Mucosa of descending colon (tissue), 3 donors: ENCODE results near the gene SULT1C4. TPM values are rescaled to one million over a fixed set of nuclear protein-coding genes. Genes with fewer than 3 reads are reported as not detected.

Experiments
- ATAC-seq: fragments of 200-7000 bp; cut with Tn5 transposase; one replicate; pipeline ENCODE4 v1.9.1; 2020; ENCODE audit warnings: mild to moderate bottlenecking, moderate library complexity
- DNase-seq, 3 donors: peaks; one replicate each; pipeline ENCODE4 v3.0.0-alpha.2; 2020
- H3K36me3 ChIP-seq: fragments of 200-600 bp; one replicate; pipeline ENCODE4 v1.8.0; 2021; ENCODE audit warnings: low read depth, mild to moderate bottlenecking
- H3K4me1 ChIP-seq: fragments of 200-600 bp; one replicate; pipeline ENCODE4 v1.8.0; 2021; ENCODE audit warnings: low read depth, mild to moderate bottlenecking
- H3K4me3 ChIP-seq: fragments of 200-600 bp; one replicate; pipeline ENCODE4 v1.8.0; 2021; ENCODE audit warnings: mild to moderate bottlenecking
- H3K9me3 ChIP-seq: fragments of 200-600 bp; one replicate; pipeline ENCODE4 v1.8.0; 2021; ENCODE audit warnings: mild to moderate bottlenecking
- CTCF ChIP-seq: fragments of 200-600 bp; IDR thresholded peaks from one replicate; pipeline ENCODE4 v1.8.0; 2022; ENCODE audit warnings: antibody characterized with exemption, mild to moderate bottlenecking
- intact Hi-C, 2 donors: fragments of 100-400 bp; cut with DNase I in 1 of 2; cut with micrococcal nuclease in 1 of 2; formaldehyde crosslinking; loops; one replicate each; pipeline versions ENCODE4 v1.11.0 to v1.11.1; 2022; cut with DNase I, micrococcal nuclease
- total RNA-seq, 3 donors: library from RNA; stranded (reverse); fragmentation: NEBNext Ultra II Directional in 2 of 3; extraction: Animal tissue kit (Norgen Biotek cat#: 25700) in 2 of 3; gene quantifications; one replicate each; pipeline versions ENCODE4 v1.2.1 to v1.2.4, GENCODE V29; 2021 to 2023
- donor health status: DM: no; HTN: no; CAD: no; lungs with moderate emphysema.
- donor health status: DM: no; HTN: no; CAD: no.
- donor health status: DM: no; HTN: yes; CAD: no.

Gene SULT1C4
- total RNA-seq, 3 donors from 2014 or later: 0.43 to 4.1 (median 0.55) TPM

GRCh38 chr2:108404784-108405397, 27.1 kb downstream of the SULT1C4 start:
- Histone ChIP-seq H3K4me3 (no peak overlapping the region), H3K9me3 (peaks cover 15% of the 10 kb centered on the region), H3K4me1 (no peaks in the 10 kb centered on the region), H3K36me3 (no peaks in the 10 kb centered on the region)
- TF ChIP-seq CTCF: no peak
- ATAC-seq (no peak), DNase-seq (no peak)
- intact Hi-C loops: no loop called here

DNA sequence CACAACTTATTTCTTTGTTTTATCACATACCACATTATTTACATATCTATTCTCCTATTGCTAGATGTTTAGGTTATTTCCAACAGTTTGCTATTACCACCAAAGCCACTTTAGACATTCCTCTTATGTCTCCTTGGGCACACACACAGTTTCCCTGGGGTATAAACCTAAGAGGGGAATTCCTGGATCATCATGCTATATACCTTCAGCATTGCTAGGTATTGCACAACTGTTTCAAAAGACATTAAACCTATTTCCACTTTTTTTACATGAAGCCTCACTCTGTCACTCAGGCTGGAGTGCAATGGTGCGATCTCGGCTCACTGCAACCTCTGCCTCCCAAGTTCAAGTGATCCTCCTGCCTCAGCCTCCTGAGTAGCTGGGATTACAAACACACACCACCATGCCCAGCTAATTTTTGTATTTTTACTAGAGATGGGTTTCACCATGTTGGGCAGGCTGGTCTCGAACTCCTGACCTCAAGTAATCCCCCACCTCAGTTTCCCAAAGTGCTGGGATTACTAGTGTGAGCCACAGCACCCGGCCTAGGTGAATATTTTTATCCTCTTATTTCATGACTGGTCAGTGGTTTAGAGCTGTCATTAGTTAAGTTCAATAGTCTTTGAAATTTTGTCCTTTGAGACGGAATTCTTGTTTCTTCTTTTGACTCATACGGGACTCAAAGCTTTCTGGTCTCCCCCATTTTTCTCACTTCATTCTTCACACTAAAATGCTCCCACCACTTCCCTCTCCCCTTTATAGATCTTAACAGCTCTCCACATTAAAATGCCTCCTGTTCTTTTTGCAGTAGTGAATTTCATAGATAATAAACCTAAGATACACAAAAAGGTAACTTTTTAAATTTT, 30.3 kb downstream of the SULT1C4 start:
- no peaks in the 10 kb centered on the region for H3K4me1 ChIP-seq
- intact Hi-C loops: no loop called here
- H3K36me3 ChIP-seq: no peaks in the 10 kb centered on the region
- peaks cover 12% of the 10 kb centered on the region for H3K9me3 ChIP-seq
- H3K4me3 ChIP-seq: no peak overlapping the region
- DNase-seq (no peak), ATAC-seq (no peak)
- no peak for TF ChIP-seq CTCF

- ATAC-seq (no peak), DNase-seq (no peak)
- Histone ChIP-seq H3K9me3 (peaks cover 11% of the 10 kb centered on the region), H3K36me3 (no peaks in the 10 kb centered on the region), H3K4me1 (no peaks in the 10 kb centered on the region), H3K4me3 (no peak overlapping the region)
- no peak for TF ChIP-seq CTCF
- intact Hi-C loops: no loop called here
Observed at GRCh38 chr2:108409768-108410167, 32.0 kb downstream of the SULT1C4 start.

DNA sequence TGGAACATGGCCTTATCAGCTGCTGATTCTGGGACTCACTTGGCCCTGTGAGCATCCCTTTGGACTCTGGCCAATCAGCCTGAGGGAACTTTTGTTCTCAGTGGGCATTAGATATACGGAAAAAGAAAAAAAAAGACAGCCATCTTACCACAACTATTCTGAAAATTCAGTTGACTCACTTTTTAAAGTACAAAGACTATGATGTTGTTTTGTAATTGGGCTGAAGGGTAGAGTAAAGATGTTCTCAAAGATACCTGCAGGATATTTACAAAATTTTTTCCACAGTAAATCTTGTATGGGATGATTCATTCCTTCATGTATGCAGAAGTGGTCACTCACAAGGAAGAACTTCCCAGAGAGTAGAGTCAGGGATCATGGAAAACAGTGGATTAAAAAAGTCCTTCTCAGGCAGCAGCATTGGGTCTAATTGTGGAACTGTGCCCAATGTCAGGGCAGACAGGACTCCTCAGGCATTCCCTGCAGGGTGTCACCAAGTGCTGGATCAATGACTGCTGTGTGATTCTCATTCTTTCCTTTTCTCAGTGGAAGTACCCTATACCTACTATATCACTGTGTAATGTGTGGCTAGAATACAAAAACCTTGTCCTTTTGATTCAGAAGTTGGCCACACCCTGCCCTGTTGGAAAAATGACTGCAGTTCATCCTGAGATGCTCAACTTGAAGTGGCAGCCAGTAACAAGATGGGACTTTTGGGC, 35.4 kb downstream of the SULT1C4 start:
- Histone ChIP-seq H3K4me3 (no peak overlapping the region), H3K36me3 (no peaks in the 10 kb centered on the region), H3K4me1 (no peaks in the 10 kb centered on the region), H3K9me3 (no peaks in the 10 kb centered on the region)
- no peak for TF ChIP-seq CTCF
- DNase-seq: no peak
- intact Hi-C loops: no loop called here
- ATAC-seq: no peak

- no peak for DNase-seq
- no peaks in the 10 kb centered on the region for H3K9me3 ChIP-seq
- intact Hi-C loops: no loop called here
- no peaks in the 10 kb centered on the region for H3K4me1 ChIP-seq
- no peak overlapping the region for H3K4me3 ChIP-seq
- ATAC-seq: no peak
- TF ChIP-seq CTCF: no peak
- H3K36me3 ChIP-seq: no peaks in the 10 kb centered on the region
Observed at GRCh38 chr2:108413711-108414095, 35.9 kb downstream of the SULT1C4 start.
